ENCODE results near the gene TREML2.

Gene TREML2

DNA sequence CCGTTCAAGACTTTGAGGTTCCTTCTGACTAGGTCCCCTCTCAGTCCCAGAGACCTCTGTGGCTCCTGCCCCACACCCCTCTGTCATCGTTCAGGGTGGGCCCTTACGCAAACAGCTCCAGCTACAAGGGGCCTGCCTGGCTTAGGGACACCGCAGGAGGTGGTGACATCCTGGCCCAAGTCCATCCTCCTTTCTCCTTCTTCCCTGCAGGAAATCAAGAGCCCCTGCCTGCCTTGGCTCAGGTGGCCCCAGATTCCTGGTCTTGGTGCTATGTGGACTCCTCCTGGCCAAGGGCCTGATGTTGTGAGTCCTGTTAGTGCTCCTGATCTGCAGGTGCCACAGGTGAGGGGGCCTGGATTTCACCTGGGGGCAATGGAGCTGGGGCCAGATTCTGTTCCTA, 35.3 kb upstream of the TREML2 start:
- CTCF ChIA-PET, result no interaction called here
- DNase-seq, result no peak
- WGBS (ENCODE audit: insufficient coverage), result 100% methylated on average over 4 of the region's 4 CpGs
- Histone ChIP-seq H3K4me1 (ENCODE audit: control extremely low read depth in 1 of 4, control insufficient read depth in 4 of 4, insufficient read depth in 4 of 4, low read length in 3 of 4) (no peaks in the 10 kb centered on the region), H3K9me3 (ENCODE audit: control extremely low read depth in 1 of 5, control insufficient read depth in 4 of 5, insufficient read depth in 2 of 5, low read depth in 1 of 5, low read length in 4 of 5) (no peaks in the 10 kb centered on the region), H3K27ac (ENCODE audit: insufficient read depth in 1 of 2, low read depth in 1 of 2, low read length in 2 of 2, poor library complexity in 1 of 2, severe bottlenecking in 2 of 2) (no peak overlapping the region), H3K27me3 (replicated peaks in 2 of 5; ENCODE audit: control insufficient read depth in 4 of 5, insufficient read depth in 5 of 5, low read length in 4 of 5) (peaks cover 0 to 25% (median 5%) of the 10 kb centered on the region in 5 experiments), H3K36me3 (ENCODE audit: control insufficient read depth in 4 of 4, insufficient read depth in 4 of 4, low read length in 3 of 4) (no peaks in the 10 kb centered on the region), H3K4me3 (ENCODE audit: control insufficient read depth in 1 of 7, extremely low read depth in 1 of 7, insufficient read depth in 4 of 7, low read depth in 2 of 7, low read length in 6 of 7) (no peak overlapping the region)
- POLR2A ChIA-PET, result no interaction called here

DNA sequence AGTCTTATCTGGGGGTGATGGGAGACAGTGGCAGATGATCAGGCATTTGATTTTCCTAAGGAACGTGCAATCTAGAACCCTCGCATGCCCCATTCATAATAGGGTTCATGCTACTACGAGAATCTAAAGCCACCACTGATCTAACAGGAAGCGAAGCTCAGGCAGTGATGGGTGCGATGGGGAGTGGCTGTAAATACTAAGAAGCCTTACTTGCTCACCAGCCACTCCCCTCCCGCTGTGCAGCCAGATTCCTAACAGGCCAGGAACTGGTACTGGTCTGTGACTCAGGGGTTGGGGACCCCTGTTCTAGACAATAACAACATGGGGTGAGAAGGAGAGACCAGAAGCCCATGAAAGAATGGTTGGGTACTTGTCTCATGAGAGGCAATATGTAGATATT, 31.7 kb upstream of the TREML2 start:
- Histone ChIP-seq H3K27me3 (replicated peaks in 2 of 5; ENCODE audit: control insufficient read depth in 4 of 5, insufficient read depth in 5 of 5, low read length in 4 of 5) (peaks cover 0 to 2% (median 0%) of the 10 kb centered on the region in 5 experiments), H3K27ac (ENCODE audit: insufficient read depth in 1 of 2, low read depth in 1 of 2, low read length in 2 of 2, poor library complexity in 1 of 2, severe bottlenecking in 2 of 2) (no peak overlapping the region), H3K4me3 (ENCODE audit: control insufficient read depth in 1 of 7, extremely low read depth in 1 of 7, insufficient read depth in 4 of 7, low read depth in 2 of 7, low read length in 6 of 7) (no peak overlapping the region), H3K36me3 (ENCODE audit: control insufficient read depth in 4 of 4, insufficient read depth in 4 of 4, low read length in 3 of 4) (no peaks in the 10 kb centered on the region), H3K9me3 (ENCODE audit: control extremely low read depth in 1 of 5, control insufficient read depth in 4 of 5, insufficient read depth in 2 of 5, low read depth in 1 of 5, low read length in 4 of 5) (no peaks in the 10 kb centered on the region), H3K4me1 (ENCODE audit: control extremely low read depth in 1 of 4, control insufficient read depth in 4 of 4, insufficient read depth in 4 of 4, low read length in 3 of 4) (peaks cover 0 to 10% (median 3%) of the 10 kb centered on the region in 4 experiments)
- 100% methylated on average over 2 of the region's 6 CpGs for WGBS (ENCODE audit: insufficient coverage)
- POLR2A ChIA-PET, result no interaction called here
- CTCF ChIA-PET, result no interaction called here
- no peak for DNase-seq

DNA sequence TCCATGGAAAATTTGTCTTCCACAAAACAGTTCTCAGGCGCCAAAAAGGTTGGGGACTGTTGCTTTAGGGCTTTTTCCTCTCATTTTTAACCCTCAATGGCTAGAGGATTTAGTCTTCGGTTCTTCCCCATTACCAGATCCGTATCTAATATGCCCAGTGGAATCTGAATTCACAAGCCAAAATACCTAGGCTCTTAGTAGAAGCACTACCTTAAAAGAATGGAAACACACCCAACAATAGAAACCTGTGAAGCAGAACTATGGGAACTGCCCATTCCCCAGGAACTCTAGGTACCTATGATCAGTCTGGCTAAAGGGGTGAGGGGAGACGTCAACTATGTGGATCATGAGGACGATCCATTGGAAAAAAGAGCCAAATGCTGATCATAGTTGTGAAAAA, 30.3 kb upstream of the TREML2 start:
- no peak for DNase-seq
- Histone ChIP-seq H3K27ac (ENCODE audit: insufficient read depth in 1 of 2, low read depth in 1 of 2, low read length in 2 of 2, poor library complexity in 1 of 2, severe bottlenecking in 2 of 2) (no peak overlapping the region), H3K27me3 (replicated peaks in 2 of 5; ENCODE audit: control insufficient read depth in 4 of 5, insufficient read depth in 5 of 5, low read length in 4 of 5) (peaks cover 0 to 2% (median 0%) of the 10 kb centered on the region in 5 experiments), H3K4me1 (ENCODE audit: control extremely low read depth in 1 of 4, control insufficient read depth in 4 of 4, insufficient read depth in 4 of 4, low read length in 3 of 4) (peaks cover 0 to 10% (median 3%) of the 10 kb centered on the region in 4 experiments), H3K9me3 (ENCODE audit: control extremely low read depth in 1 of 5, control insufficient read depth in 4 of 5, insufficient read depth in 2 of 5, low read depth in 1 of 5, low read length in 4 of 5) (no peaks in the 10 kb centered on the region), H3K36me3 (ENCODE audit: control insufficient read depth in 4 of 4, insufficient read depth in 4 of 4, low read length in 3 of 4) (no peaks in the 10 kb centered on the region), H3K4me3 (ENCODE audit: control insufficient read depth in 1 of 7, extremely low read depth in 1 of 7, insufficient read depth in 4 of 7, low read depth in 2 of 7, low read length in 6 of 7) (no peak overlapping the region)
- ChIA-PET POLR2A (no interaction called here), CTCF (interaction anchor here (0.6 kb wide), 1 partner anchor 16 kb away, joined by 3 read pairs; no protein-coding TSS in a partner anchor)
- 71% methylated on average over 2 of the region's 5 CpGs for WGBS (ENCODE audit: insufficient coverage)

DNA sequence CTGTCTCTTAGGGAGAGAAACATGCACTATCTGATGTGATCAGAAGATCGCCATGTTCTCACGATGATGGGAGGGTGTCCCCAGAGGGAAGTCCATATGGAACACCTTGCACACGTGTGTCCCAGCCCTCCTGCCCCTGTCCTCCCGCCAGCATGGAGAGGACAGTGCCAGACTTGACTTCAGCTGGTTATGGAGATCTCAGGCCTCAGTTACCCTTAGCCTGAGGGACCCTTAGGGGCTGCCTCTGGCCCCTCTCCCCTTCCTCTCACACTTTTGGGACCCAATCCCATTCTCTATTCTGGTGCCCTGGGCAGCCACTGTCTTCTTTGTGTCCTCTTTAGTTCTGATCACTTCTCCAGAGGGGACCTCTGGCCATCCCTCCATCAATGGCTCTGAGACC, 28.8 kb upstream of the TREML2 start:
- no peak overlapping the region for H3K27ac ChIP-seq (ENCODE audit: insufficient read depth in 1 of 2, low read depth in 1 of 2, low read length in 2 of 2, poor library complexity in 1 of 2, severe bottlenecking in 2 of 2)
- 91% methylated on average over 4 of the region's 4 CpGs for WGBS (ENCODE audit: insufficient coverage)
- CTCF ChIA-PET, result no interaction called here

DNA sequence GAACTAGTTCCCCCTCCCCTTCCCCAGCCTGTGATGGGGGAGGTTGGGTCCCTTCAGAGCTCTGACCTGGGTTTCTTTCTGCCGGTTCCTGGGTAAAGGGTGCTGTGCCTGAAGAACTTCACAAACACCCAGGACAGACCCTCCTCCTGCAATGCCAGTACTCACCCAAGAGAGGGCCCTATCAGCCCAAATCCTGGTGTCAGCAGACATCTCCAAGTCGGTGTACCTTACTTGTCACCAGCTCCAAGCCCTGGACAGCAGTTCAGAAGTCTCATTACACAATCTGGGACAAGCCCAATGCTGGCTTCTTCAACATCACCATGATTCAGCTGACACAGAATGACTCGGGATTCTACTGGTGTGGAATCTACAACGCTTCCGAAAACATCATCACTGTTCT, 27.7 kb upstream of the TREML2 start:
- DNase-seq, result peak; percentile 32 to 65 (median 61)

More for the DNA sequence above, 28.8 kb upstream of the TREML2 start:
- POLR2A ChIA-PET, result no interaction called here
- Histone ChIP-seq H3K4me1 (ENCODE audit: control extremely low read depth in 1 of 4, control insufficient read depth in 4 of 4, insufficient read depth in 4 of 4, low read length in 3 of 4) (peaks cover 0 to 10% (median 3%) of the 10 kb centered on the region in 4 experiments), H3K4me3 (ENCODE audit: control insufficient read depth in 1 of 7, extremely low read depth in 1 of 7, insufficient read depth in 4 of 7, low read depth in 2 of 7, low read length in 6 of 7) (no peak overlapping the region), H3K9me3 (ENCODE audit: control extremely low read depth in 1 of 5, control insufficient read depth in 4 of 5, insufficient read depth in 2 of 5, low read depth in 1 of 5, low read length in 4 of 5) (no peaks in the 10 kb centered on the region), H3K36me3 (ENCODE audit: control insufficient read depth in 4 of 4, insufficient read depth in 4 of 4, low read length in 3 of 4) (no peaks in the 10 kb centered on the region), H3K27me3 (replicated peaks in 2 of 5; ENCODE audit: control insufficient read depth in 4 of 5, insufficient read depth in 5 of 5, low read length in 4 of 5) (peaks cover 0 to 2% (median 0%) of the 10 kb centered on the region in 5 experiments)
- no peak for DNase-seq

DNA sequence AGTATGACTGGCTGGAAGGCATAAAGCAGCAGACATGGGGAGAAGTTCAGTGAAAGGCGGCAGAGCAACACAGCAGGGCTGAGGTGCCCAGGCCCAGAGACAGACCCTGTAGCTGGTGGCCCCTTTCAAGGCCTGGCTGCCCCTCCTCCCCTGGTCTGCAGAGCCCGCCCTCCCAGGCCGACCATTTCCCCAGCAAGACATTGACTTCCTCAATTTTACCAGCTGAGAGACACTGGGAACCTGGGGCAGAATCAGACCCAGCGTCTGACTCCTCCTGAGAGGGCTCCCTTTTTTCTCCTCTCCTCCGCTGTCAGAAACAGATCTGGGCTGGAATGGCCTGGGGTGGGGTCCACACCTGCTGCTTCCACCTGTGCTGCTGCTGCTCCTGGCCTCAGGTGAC, 27.1 kb upstream of the TREML2 start, which contains the start of gene TREML4:
TREML4 (plus strand) TSS at position 254 of the 400 bp plus-strand sequence; CDS start at position 333, 79 bp downstream.
- Histone ChIP-seq H3K4me1 (ENCODE audit: control extremely low read depth in 1 of 4, control insufficient read depth in 4 of 4, insufficient read depth in 4 of 4, low read length in 3 of 4) (peaks cover 0 to 10% (median 4%) of the 10 kb centered on the region in 4 experiments), H3K9me3 (ENCODE audit: control extremely low read depth in 1 of 5, control insufficient read depth in 4 of 5, insufficient read depth in 2 of 5, low read depth in 1 of 5, low read length in 4 of 5) (no peaks in the 10 kb centered on the region), H3K27ac (ENCODE audit: insufficient read depth in 1 of 2, low read depth in 1 of 2, low read length in 2 of 2, poor library complexity in 1 of 2, severe bottlenecking in 2 of 2) (no peak within 1 kb of the TSS), H3K27me3 (replicated peaks in 2 of 5; ENCODE audit: control insufficient read depth in 4 of 5, insufficient read depth in 5 of 5, low read length in 4 of 5) (peaks cover 0 to 2% (median 0%) of the 10 kb centered on the region in 5 experiments), H3K4me3 (ENCODE audit: control insufficient read depth in 1 of 7, extremely low read depth in 1 of 7, insufficient read depth in 4 of 7, low read depth in 2 of 7, low read length in 6 of 7) (peak within 1 kb of the TSS in 1 of 7 experiments; percentile 28), H3K36me3 (ENCODE audit: control insufficient read depth in 4 of 4, insufficient read depth in 4 of 4, low read length in 3 of 4) (no peaks in the 10 kb centered on the region)
- POLR2A ChIA-PET, result no interaction called here
- peak in 1 of 3 donors; percentile 56 for DNase-seq
- CTCF ChIA-PET, result no interaction called here
- 100% methylated on average over 1 of the region's 5 CpGs for WGBS (ENCODE audit: insufficient coverage)

More for the DNA sequence above, 27.7 kb upstream of the TREML2 start:
- WGBS (ENCODE audit: insufficient coverage), result 33% methylated on average over 2 of the region's 5 CpGs
- ChIA-PET CTCF (no interaction called here), POLR2A (no interaction called here)
- peaks cover 0 to 10% (median 3%) of the 10 kb centered on the region in 4 experiments for H3K4me1 ChIP-seq (ENCODE audit: control extremely low read depth in 1 of 4, control insufficient read depth in 4 of 4, insufficient read depth in 4 of 4, low read length in 3 of 4)
- H3K9me3 ChIP-seq (ENCODE audit: control extremely low read depth in 1 of 5, control insufficient read depth in 4 of 5, insufficient read depth in 2 of 5, low read depth in 1 of 5, low read length in 4 of 5), result no peaks in the 10 kb centered on the region
- H3K27me3 ChIP-seq (replicated peaks in 2 of 5; ENCODE audit: control insufficient read depth in 4 of 5, insufficient read depth in 5 of 5, low read length in 4 of 5), result peaks cover 0 to 2% (median 0%) of the 10 kb centered on the region in 5 experiments
- H3K4me3 ChIP-seq (ENCODE audit: control insufficient read depth in 1 of 7, extremely low read depth in 1 of 7, insufficient read depth in 4 of 7, low read depth in 2 of 7, low read length in 6 of 7), result peak overlapping the region in 1 of 7 experiments; percentile 28
- H3K27ac ChIP-seq (ENCODE audit: insufficient read depth in 1 of 2, low read depth in 1 of 2, low read length in 2 of 2, poor library complexity in 1 of 2, severe bottlenecking in 2 of 2), result no peak overlapping the region
- H3K36me3 ChIP-seq (ENCODE audit: control insufficient read depth in 4 of 4, insufficient read depth in 4 of 4, low read length in 3 of 4), result no peaks in the 10 kb centered on the region

DNA sequence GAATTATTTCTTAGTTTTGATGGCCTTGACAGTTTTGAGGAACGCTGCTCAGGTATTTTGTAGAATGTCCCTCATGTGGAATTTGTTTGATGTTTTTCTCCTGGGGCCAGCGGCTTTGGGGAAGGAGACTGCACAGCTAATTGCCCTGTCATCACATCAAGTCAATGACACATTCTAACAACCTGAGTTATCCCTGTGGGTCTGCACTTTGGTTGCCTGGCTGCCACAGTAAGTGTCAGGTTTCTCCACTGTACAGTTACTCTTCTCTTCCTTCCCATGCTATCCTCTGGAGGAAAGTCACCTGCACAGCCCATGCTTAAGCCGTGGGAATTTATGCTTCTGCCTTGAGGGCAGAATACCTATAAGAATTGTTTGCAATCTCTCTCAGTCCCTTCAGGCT, 25.8 kb upstream of the TREML2 start:
- ChIA-PET POLR2A (no interaction called here), CTCF (no interaction called here)
- Histone ChIP-seq H3K9me3 (ENCODE audit: control extremely low read depth in 1 of 5, control insufficient read depth in 4 of 5, insufficient read depth in 2 of 5, low read depth in 1 of 5, low read length in 4 of 5) (no peaks in the 10 kb centered on the region), H3K27ac (ENCODE audit: insufficient read depth in 1 of 2, low read depth in 1 of 2, low read length in 2 of 2, poor library complexity in 1 of 2, severe bottlenecking in 2 of 2) (no peak overlapping the region), H3K36me3 (ENCODE audit: control insufficient read depth in 4 of 4, insufficient read depth in 4 of 4, low read length in 3 of 4) (no peaks in the 10 kb centered on the region), H3K4me3 (ENCODE audit: control insufficient read depth in 1 of 7, extremely low read depth in 1 of 7, insufficient read depth in 4 of 7, low read depth in 2 of 7, low read length in 6 of 7) (no peak overlapping the region), H3K4me1 (ENCODE audit: control extremely low read depth in 1 of 4, control insufficient read depth in 4 of 4, insufficient read depth in 4 of 4, low read length in 3 of 4) (peaks cover 3 to 22% (median 16%) of the 10 kb centered on the region in 4 experiments), H3K27me3 (replicated peaks in 2 of 5; ENCODE audit: control insufficient read depth in 4 of 5, insufficient read depth in 5 of 5, low read length in 4 of 5) (peaks cover 0 to 2% (median 0%) of the 10 kb centered on the region in 5 experiments)
- DNase-seq, result no peak
- WGBS (ENCODE audit: insufficient coverage), result 85% methylated on average over 2 of the region's 3 CpGs
